Measurements from ENCODE around the gene UBE2D2.
"Not testable (repeated sequence)": the region's sequence is repeated elsewhere in the genome, so short reads cannot be mapped to it uniquely, and the experiment has no call there.

- TF ChIP-seq CTCF (IDR thresholded peaks at IDR 0.05; ENCODE audit: low read length); EZH2 (IDR thresholded peaks at IDR 0.05; ENCODE audit: borderline replicate concordance, low read length): not testable (repeated sequence)
These were observed 64.3 kb downstream of the UBE2D2 start for GRCh38 chr5:139625398-139625797.
